Erythroblast (primary cell): Measurements from ENCODE around the gene ARHGEF10L.
"Not testable (repeated sequence)": the region's sequence is repeated elsewhere in the genome, so short reads cannot be mapped to it uniquely, and the experiment has no call there.

Source experiments
- DNase-seq, 2 experiments: peaks; one replicate each; lab custom pipeline; 2025; lab: John Stamatoyannopoulos, UW
- GATA1 ChIP-seq: IDR thresholded peaks from 2 replicates; pipeline ENCODE4 v1.6.1; 2011; ENCODE audit warnings: low read depth, mild to moderate bottlenecking, control low read depth, low read length, moderate library complexity
- POLR2A ChIP-seq: IDR thresholded peaks from 2 replicates; pipeline ENCODE4 v1.6.1; 2011; ENCODE audit warnings: mild to moderate bottlenecking, low read length

Gene ARHGEF10L

DNA sequence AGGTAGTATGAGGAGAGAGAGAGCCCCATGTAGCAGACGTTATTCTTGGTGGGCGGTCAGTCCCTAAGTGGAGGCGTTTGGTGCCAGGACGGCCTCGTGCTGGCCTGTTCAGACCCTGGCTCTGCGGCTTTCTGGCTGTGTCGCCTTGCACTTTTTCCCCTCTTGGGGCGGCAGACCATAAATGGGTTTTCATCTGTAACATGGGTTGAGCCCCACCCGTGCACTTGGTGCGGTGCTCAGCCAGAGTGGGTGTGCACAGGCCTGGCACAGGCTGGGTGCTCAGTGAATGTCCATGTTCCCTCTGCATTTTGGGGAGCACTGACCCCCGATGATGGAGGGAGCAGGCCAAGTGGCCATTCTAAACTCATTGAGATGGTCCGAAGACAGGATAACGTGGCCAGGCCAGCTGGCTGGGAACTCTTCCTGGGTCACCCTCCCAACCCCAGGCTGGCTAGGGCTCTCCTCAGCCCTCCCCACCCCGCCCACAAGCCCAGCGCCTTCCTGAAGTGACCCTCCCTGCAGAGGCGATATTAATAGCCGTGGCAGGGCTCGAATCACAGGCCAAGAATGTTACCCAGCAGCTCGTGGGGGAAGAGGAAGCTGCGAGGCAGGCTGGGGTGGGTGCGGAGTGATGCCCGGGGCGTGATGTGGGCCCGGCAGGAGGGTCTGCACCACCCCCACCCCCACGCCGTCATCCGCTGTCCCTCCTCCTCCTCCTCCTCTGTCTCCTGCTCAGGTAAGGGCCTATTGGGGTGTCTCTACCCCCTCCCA is 78.5 kb downstream of the ARHGEF10L start:
- no peak for DNase-seq
- no peak for TF ChIP-seq POLR2A
- no peak for TF ChIP-seq GATA1

- TF ChIP-seq GATA1 (no peak), POLR2A (no peak)
- DNase-seq, result no peak
Measured at GRCh38 chr1:17618558-17619247, 79.2 kb downstream of the ARHGEF10L start.

GRCh38 chr1:17620448-17620847 is 81.0 kb downstream of the ARHGEF10L start:
- no peak for DNase-seq

GRCh38 chr1:17621691-17622090 is 82.2 kb downstream of the ARHGEF10L start:
- TF ChIP-seq POLR2A, result no peak
- no peak for TF ChIP-seq GATA1
- DNase-seq, result no peak

More at GRCh38 chr1:17620448-17620847, 81.0 kb downstream of the ARHGEF10L start:
- TF ChIP-seq POLR2A (no peak), GATA1 (no peak)

DNA sequence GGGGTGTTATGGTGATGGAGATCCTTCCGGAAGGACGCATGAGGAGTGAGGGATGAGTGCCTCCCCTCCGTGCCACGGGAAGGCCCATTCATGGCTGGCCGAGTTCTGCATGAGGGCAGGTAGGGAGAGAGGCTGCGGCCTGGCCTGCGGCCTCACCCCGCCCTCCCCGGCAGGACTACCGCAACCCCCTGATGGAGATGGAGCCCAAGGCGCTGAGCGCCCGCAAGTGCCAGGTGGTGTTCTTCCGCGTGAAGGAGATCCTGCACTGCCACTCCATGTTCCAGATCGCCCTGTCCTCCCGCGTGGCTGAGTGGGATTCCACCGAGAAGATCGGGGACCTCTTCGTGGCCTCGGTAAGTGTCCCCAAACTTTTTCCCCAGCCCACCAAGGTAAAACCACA is 83.3 kb downstream of the ARHGEF10L start:
- no peak for TF ChIP-seq POLR2A
- no peak for TF ChIP-seq GATA1
- no peak for DNase-seq

DNA sequence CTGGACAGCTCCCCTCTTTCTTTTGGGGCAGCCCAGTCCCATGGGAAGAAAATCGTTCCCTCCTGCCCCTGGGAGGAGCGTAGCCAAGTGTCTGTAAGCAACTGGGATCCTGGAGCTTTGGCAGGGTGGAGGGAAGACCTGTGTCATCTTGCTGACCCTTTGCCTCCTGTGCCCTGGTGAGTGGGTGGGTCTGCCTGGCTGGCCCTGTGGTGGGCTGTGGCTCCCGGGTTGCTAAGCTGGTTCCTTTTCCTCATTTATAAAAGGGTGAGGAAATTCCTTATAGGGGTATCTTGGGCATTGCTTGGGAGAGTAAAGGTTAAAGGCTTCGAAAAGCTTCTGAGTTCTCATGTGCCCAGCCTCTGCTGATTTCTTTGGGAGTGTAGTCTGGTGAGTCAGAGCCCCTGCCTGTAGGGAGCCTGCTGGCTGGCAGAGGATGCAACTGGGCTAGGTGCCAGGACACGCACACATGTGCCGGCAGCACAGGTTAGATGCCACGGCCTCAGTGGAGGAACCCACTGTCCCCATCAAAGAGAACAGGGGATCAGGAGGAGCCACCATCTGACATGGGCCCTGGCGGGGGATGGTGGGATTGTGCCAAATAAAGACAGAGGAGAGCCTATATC is 85.2 kb downstream of the ARHGEF10L start:
- no peak for DNase-seq
- no peak for TF ChIP-seq POLR2A
- TF ChIP-seq GATA1, result no peak

- no peak for TF ChIP-seq POLR2A
- TF ChIP-seq GATA1, result no peak
- DNase-seq, result no peak
Measured at GRCh38 chr1:17627239-17628052, 87.9 kb downstream of the ARHGEF10L start.

GRCh38 chr1:17629046-17629445 is 89.5 kb downstream of the ARHGEF10L start:
- not testable (repeated sequence) for DNase-seq

DNA sequence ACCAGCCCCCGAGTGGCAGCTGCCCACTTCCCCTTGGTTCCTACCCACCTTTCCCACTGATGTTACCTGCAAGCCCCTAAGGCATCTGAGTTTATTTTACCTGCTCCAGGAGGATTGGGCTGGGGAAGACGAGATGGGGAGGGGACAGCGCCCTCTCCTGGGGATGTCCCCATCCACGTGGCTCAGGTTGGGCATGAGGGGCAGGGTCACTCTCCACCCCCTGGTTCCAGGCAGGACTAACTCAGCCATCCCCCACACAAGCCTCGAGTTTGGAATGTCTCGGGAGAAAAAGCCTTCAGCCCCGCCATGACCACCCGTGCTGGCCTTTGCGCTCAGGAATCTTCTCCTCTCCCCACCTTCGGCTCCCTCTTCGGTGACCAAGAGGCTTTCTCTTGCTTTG is 90.0 kb downstream of the ARHGEF10L start:
- peak in 1 of 2 experiments; percentile 13 for DNase-seq
- TF ChIP-seq POLR2A (no peak), GATA1 (no peak)

DNA sequence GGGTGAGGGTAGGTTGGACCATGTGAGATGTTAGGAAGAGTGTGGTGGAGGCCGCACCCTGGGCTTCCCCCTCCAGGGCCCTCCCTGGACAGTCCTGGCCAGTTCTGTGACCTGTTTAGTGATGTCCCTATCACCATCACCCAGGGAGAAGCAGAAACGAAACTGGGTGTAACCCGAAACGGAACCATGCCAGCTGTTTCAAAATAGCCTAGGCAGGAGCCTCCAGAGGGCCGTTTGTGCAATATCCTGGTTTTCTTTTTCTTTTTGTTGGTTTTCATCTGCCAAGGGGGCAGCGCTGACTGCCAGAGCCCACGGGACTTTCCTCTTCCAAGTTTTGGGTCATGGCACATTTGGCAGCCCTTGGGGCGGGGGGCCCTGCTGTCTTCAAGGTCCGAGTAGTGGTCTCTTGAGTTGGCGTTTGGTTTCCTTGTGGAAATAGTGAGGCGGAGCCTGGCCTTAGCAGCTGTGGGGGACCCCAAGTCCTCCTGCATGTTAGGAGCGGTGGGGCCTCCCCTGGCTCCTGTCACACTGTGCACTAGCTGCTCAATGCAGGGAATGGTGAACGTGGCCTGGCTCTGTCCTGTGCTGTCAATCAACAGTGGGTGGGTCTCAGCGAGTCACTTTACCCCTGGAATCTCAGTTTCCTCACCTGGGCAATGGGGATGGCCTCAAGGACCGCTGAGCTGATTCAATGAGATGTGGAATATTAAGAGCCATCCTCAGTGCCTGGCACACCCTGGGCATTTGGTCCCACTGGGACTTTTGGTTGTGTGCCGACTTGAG is 90.7 kb downstream of the ARHGEF10L start:
- DNase-seq, result no peak
- TF ChIP-seq POLR2A (no peak), GATA1 (no peak)

GRCh38 chr1:17630986-17631385 is 91.5 kb downstream of the ARHGEF10L start:
- DNase-seq, result no peak
- TF ChIP-seq GATA1 (no peak), POLR2A (no peak)

- TF ChIP-seq POLR2A, result no peak
- no peak for DNase-seq
Measured at GRCh38 chr1:17631410-17631809, 91.9 kb downstream of the ARHGEF10L start.

DNA sequence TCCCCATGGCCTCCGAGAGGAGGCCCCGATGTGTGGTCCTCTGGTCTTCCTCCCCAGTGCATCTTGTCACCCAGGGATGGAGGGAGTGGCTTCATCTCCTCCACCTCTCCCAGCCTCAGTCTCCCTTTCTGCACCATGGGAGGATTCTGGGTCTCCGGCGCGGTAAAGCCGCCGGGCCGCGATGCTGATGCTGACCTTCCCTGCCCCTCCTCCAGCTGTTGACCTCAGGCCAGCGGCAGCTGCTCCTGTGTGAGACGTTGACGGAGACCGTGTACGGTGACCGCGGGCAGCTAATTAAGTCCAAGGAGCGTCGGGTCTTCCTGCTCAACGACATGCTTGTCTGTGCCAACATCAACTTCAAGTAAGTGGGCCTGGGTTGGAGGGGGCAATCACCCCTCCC is 92.6 kb downstream of the ARHGEF10L start:
- no peak for TF ChIP-seq GATA1
- TF ChIP-seq POLR2A, result no peak
- DNase-seq, result no peak
